Breast epithelium (tissue), 3 donors: ENCODE data around the gene PLA2G3.

Experiments used
- CTCF ChIP-seq, 3 donors: fragments of 450-650 bp; IDR thresholded peaks; one replicate each; pipeline ENCODE4 v1.5.1; 2016 to 2017; ENCODE audit warnings: antibody characterized with exemption in 3 of 3, mild to moderate bottlenecking in 3 of 3, moderate library complexity in 3 of 3
- POLR2A ChIP-seq: fragments of 450-650 bp; IDR thresholded peaks from one replicate; pipeline ENCODE4 v1.6.1; 2016; ENCODE audit warnings: antibody characterized with exemption, mild to moderate bottlenecking, moderate library complexity
- POLR2AphosphoS5 ChIP-seq, 3 donors: sonication (generic); formaldehyde crosslinking; IDR thresholded peaks; one replicate each; pipeline ENCODE4 v1.6.1; 2017; ENCODE audit warnings: antibody characterized with exemption in 3 of 3

DNA sequence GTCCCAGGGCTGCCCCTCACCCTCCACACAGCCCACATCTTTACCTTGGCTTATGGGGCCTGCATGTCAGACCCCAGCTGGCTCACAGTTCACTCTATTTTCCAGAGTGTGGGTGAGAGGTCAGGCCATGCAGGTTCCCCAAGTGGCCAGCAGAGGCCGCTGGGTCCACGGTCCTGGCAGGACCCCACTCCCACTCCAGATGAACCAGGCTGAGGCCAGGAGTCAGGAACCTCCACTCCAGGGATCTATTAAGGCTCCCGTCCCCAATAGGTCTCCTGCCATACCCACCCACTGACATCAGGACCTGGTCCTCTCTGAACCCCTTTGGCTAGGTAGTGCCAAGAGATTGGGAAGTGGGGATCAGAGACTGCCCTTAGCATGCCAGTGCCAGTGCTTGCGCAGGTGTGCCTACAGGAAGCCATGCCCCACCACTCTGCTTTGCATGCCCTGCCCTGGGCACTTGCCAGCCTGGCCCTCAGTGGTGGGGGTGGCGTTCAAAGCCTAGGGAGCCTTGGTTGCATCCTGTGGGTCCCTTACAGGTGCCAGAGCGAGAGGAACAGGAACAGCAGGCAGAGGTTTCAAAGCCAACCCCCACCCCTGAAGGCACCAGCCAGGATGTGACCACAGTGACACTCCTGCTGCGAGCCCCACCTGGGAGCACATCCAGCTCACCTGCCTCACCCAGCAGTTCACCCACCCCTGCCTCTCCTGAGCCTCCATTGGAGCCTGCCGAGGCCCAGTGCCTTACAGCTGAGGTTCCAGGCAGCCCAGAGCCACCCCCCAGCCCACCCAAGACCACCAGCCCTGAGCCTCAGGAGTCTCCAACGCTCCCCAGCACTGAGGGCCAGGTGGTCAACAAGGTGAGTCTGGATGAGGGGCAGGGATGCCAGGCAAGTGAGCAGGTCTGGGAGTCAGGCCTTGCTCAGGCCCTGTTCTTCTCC is 50.9 kb downstream of the PLA2G3 start:
- TF ChIP-seq POLR2A (no peak), CTCF (IDR thresholded peaks at IDR 0.05) (peak; percentile 18 to 69 (median 61)), POLR2AphosphoS5 (IDR thresholded peaks at IDR 0.05) (no peak)
